CD4-positive, alpha-beta T cell (primary cell): ENCODE results near the gene DPH1. TPM values are rescaled to one million over a fixed set of nuclear protein-coding genes. Genes with fewer than 3 reads are reported as not detected.

Experiments
- ATAC-seq: fragments of 200-7000 bp; cut with Tn5 transposase; one replicate; pipeline ENCODE4 v1.10.0; 2022; ENCODE audit warnings: mild to moderate bottlenecking; ENCODE audit not compliant: poor library complexity
- CTCF ChIA-PET: fragments of 350-600 bp; sonication (Branson Sonifier 250); formaldehyde crosslinking; loops from one replicate; lab custom pipeline; 2021; ENCODE audit warnings: antibody characterized with exemption, inconsistent platforms; lab: Charles Lee
- POLR2A ChIA-PET: fragments of 350-600 bp; sonication (Branson Sonifier 250); formaldehyde crosslinking; loops from one replicate; lab custom pipeline; 2021; ENCODE audit warnings: antibody characterized with exemption, inconsistent platforms; lab: Charles Lee
- DNase-seq, 14 experiments: peaks; one replicate each; pipeline ENCODE4 v3.0.0-alpha.2; 2013 to 2020; ENCODE audit warnings: mixed read lengths in 2 of 14
- H3K27ac ChIP-seq, 2 donors: one replicate each; pipeline versions ENCODE4 v1.5.1 to v1.7.0; 2013; ENCODE audit warnings: low read length in 2 of 2, low read depth in 1 of 2, mild to moderate bottlenecking in 1 of 2
- H3K27me3 ChIP-seq, 2 experiments: 1 replicate in 1 of 2; 2 replicates in 1 of 2; pipeline versions ENCODE4 v1.6.1 to v1.7.0; 2013; ENCODE audit warnings: low read length in 2 of 2, control low read depth in 1 of 2, mild to moderate bottlenecking in 1 of 2, moderate library complexity in 1 of 2; ENCODE audit not compliant: insufficient read depth in 2 of 2, control insufficient read depth in 1 of 2
- H3K36me3 ChIP-seq: one replicate; pipeline ENCODE4 v1.6.1; 2013; ENCODE audit warnings: low read length, control low read depth; ENCODE audit not compliant: insufficient read depth
- H3K4me1 ChIP-seq: one replicate; pipeline ENCODE4 v1.6.1; 2013; ENCODE audit warnings: low read length, control low read depth; ENCODE audit not compliant: insufficient read depth
- H3K4me3 ChIP-seq: one replicate; pipeline ENCODE4 v1.5.1; 2013; ENCODE audit warnings: mild to moderate bottlenecking, low read length, moderate library complexity
- H3K9me3 ChIP-seq, 2 experiments: 1 replicate in 1 of 2; 2 replicates in 1 of 2; pipeline versions ENCODE4 v1.6.1 to v1.7.0; 2013; ENCODE audit warnings: low read length in 2 of 2, mild to moderate bottlenecking in 2 of 2, control low read depth in 1 of 2, moderate library complexity in 1 of 2; ENCODE audit not compliant: control insufficient read depth in 1 of 2, insufficient read depth in 1 of 2
- H3K27ac Mint-ChIP-seq: one replicate; pipeline ENCODE4 v1.8.0; 2020; ENCODE audit warnings: mixed read lengths
- H3K27me3 Mint-ChIP-seq: one replicate; pipeline ENCODE4 v1.8.0; 2021; ENCODE audit warnings: mixed read lengths
- H3K36me3 Mint-ChIP-seq: one replicate; pipeline ENCODE4 v1.8.0; 2021; ENCODE audit warnings: low read depth, mixed read lengths
- H3K4me1 Mint-ChIP-seq: one replicate; pipeline ENCODE4 v1.8.0; 2021; ENCODE audit warnings: low read depth, mixed read lengths
- H3K4me3 Mint-ChIP-seq: one replicate; pipeline ENCODE4 v1.8.0; 2020; ENCODE audit warnings: mild to moderate bottlenecking, mixed read lengths
- H3K9me3 Mint-ChIP-seq: one replicate; pipeline ENCODE4 v1.8.0; 2020; ENCODE audit warnings: mixed read lengths
- intact Hi-C, 2 experiments: fragments of 100-400 bp; cut with DNase I in 1 of 2; cut with micrococcal nuclease in 1 of 2; formaldehyde crosslinking; loops; one replicate each; pipeline versions ENCODE4 v1.15.1 to v1.9.0; 2023 to 2025; cut with DNase I, micrococcal nuclease
- total RNA-seq, 174 experiments: library from RNA in 2 of 174; stranded (reverse) in 2 of 174; gene quantifications; one replicate each; pipeline ENCODE4 v1.2.3 and lab custom pipeline; 2021 to 2026
- TF ChIP-seq, protein P1 (sequence below): fragments of 200-600 bp; IDR thresholded peaks from one replicate; pipeline ENCODE4 v1.8.0; 2022; ENCODE audit warnings: antibody characterized with exemption, mild to moderate bottlenecking

DPH1 gene
- total RNA-seq, 2 experiments from 2014 or later, result 96.4 to 101 TPM

GRCh38 chr17:2040942-2041560 is 11.1 kb downstream of the DPH1 start:
- ATAC-seq (no peak), DNase-seq (no peak)
- ChIA-PET POLR2A (interaction anchor here (0.6 to 1.3 kb wide), 8 partner anchors 11 to 414 kb away, joined by 3 to 7 read pairs (median 4); partner anchors contain the start of genes DPH1, HIC1, RTN4RL1 and TSR1), CTCF (interaction anchor here (0.9 to 2.1 kb wide), 6 partner anchors 10 to 325 kb away, joined by 3 to 6 read pairs (median 4); partner anchors contain the start of genes HIC1 and RTN4RL1)
- peak overlapping the region; percentile 83 to 88 for H3K27ac ChIP-seq
- H3K9me3 Mint-ChIP-seq, result no peaks in the 10 kb centered on the region
- intact Hi-C loops, result loop anchor here (1.0 to 10.0 kb wide), 10 partner anchors 11 to 476 kb away; partner anchors contain the start of genes DPH1 (in 2 of the 2), MNT (in 1 of the 2), PITPNA (in 1 of the 2) and PRPF8 (in 1 of the 2)
- TF ChIP-seq, protein P1, sequence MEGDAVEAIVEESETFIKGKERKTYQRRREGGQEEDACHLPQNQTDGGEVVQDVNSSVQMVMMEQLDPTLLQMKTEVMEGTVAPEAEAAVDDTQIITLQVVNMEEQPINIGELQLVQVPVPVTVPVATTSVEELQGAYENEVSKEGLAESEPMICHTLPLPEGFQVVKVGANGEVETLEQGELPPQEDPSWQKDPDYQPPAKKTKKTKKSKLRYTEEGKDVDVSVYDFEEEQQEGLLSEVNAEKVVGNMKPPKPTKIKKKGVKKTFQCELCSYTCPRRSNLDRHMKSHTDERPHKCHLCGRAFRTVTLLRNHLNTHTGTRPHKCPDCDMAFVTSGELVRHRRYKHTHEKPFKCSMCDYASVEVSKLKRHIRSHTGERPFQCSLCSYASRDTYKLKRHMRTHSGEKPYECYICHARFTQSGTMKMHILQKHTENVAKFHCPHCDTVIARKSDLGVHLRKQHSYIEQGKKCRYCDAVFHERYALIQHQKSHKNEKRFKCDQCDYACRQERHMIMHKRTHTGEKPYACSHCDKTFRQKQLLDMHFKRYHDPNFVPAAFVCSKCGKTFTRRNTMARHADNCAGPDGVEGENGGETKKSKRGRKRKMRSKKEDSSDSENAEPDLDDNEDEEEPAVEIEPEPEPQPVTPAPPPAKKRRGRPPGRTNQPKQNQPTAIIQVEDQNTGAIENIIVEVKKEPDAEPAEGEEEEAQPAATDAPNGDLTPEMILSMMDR, result no peak
- H3K4me1 Mint-ChIP-seq, result peaks cover 23% of the 10 kb centered on the region
- no peaks in the 10 kb centered on the region for H3K27me3 ChIP-seq
- H3K27me3 Mint-ChIP-seq, result no peaks in the 10 kb centered on the region
- H3K4me1 ChIP-seq, result peaks cover 29% of the 10 kb centered on the region
- peak overlapping the region; percentile 86 for H3K27ac Mint-ChIP-seq
- peak overlapping the region; percentile 71 for H3K4me3 Mint-ChIP-seq
- no peaks in the 10 kb centered on the region for H3K9me3 ChIP-seq
- peaks cover 54% of the 10 kb centered on the region for H3K36me3 Mint-ChIP-seq
- H3K36me3 ChIP-seq, result peaks cover 50% of the 10 kb centered on the region
- H3K4me3 ChIP-seq, result peak overlapping the region; percentile 73

- Mint-ChIP-seq H3K4me1 (peaks cover 18% of the 10 kb centered on the region), H3K27me3 (no peaks in the 10 kb centered on the region), H3K9me3 (no peaks in the 10 kb centered on the region), H3K4me3 (peak within 1 kb of the TSS; percentile 92), H3K27ac (peak within 1 kb of the TSS; percentile 86), H3K36me3 (peaks cover 46% of the 10 kb centered on the region)
- no peaks in the 10 kb centered on the region for H3K27me3 ChIP-seq
- ChIA-PET POLR2A (interaction anchor here (0.6 to 1.3 kb wide), 8 partner anchors 13 to 479 kb away, joined by 3 to 7 read pairs (median 4); partner anchors contain the start of genes HIC1, PITPNA, RTN4RL1 and TSR1), CTCF (interaction anchor here (0.9 to 2.1 kb wide), 5 partner anchors 10 to 326 kb away, joined by 3 to 6 read pairs (median 4); partner anchors contain the start of gene HIC1)
- H3K27ac ChIP-seq, result peak within 1 kb of the TSS; percentile 83 to 88
- no peaks in the 10 kb centered on the region for H3K9me3 ChIP-seq
- peaks cover 29% of the 10 kb centered on the region for H3K4me1 ChIP-seq
- ATAC-seq, result peak; percentile 92
- TF ChIP-seq, protein P1, result peak; percentile 54
- intact Hi-C loops, result loop anchor here (1.0 to 10.0 kb wide), 11 partner anchors 11 to 477 kb away; partner anchors contain the start of genes DPH1 (in 2 of the 2), MNT (in 1 of the 2), PITPNA (in 1 of the 2) and PRPF8 (in 1 of the 2)
- peak within 1 kb of the TSS; percentile 73 for H3K4me3 ChIP-seq
- DNase-seq, result peak; percentile 96 to 99 (median 97)
- H3K36me3 ChIP-seq, result peaks cover 43% of the 10 kb centered on the region
Measured at GRCh38 chr17:2041561-2042389, 11.8 kb downstream of the DPH1 start, which contains the start of gene OVCA2. TSS of gene OVCA2 (plus strand) at chr17:2042022. CDS start at chr17:2042048, 26 bp downstream.

GRCh38 chr17:2042390-2042847 is 12.5 kb downstream of the DPH1 start:
- no peaks in the 10 kb centered on the region for H3K9me3 Mint-ChIP-seq
- H3K36me3 Mint-ChIP-seq, result peaks cover 40% of the 10 kb centered on the region
- peaks cover 37% of the 10 kb centered on the region for H3K36me3 ChIP-seq
- peak overlapping the region; percentile 86 for H3K27ac Mint-ChIP-seq
- peaks cover 29% of the 10 kb centered on the region for H3K4me1 ChIP-seq
- ATAC-seq (no peak), DNase-seq (peak in 2 of 14 experiments; percentile 41 to 51)
- ChIA-PET CTCF (interaction anchor here (1.2 to 2.1 kb wide), 2 partner anchors 12 to 19 kb away, joined by 4 to 6 read pairs; partner anchors contain the start of gene HIC1), POLR2A (interaction anchor here (1.3 kb wide), 1 partner anchor 17 kb away, joined by 7 read pairs; the partner anchor contains the start of gene RTN4RL1)
- TF ChIP-seq, protein P1, result no peak
- no peaks in the 10 kb centered on the region for H3K9me3 ChIP-seq
- no peaks in the 10 kb centered on the region for H3K27me3 Mint-ChIP-seq
- H3K4me3 Mint-ChIP-seq, result peak overlapping the region; percentile 92
- intact Hi-C loops, result loop anchor here (1.0 to 10.0 kb wide), 8 partner anchors 135 to 478 kb away; partner anchors contain the start of genes MNT (in 1 of the 2), PITPNA (in 1 of the 2), PRPF8 (in 1 of the 2) and SMYD4 (in 1 of the 2)
- H3K4me1 Mint-ChIP-seq, result peaks cover 18% of the 10 kb centered on the region
- H3K27ac ChIP-seq, result peak overlapping the region; percentile 83 to 88
- H3K27me3 ChIP-seq, result no peaks in the 10 kb centered on the region
- peak overlapping the region; percentile 73 for H3K4me3 ChIP-seq
